Measurements from ENCODE around the gene FRMD1. TPM values are rescaled to one million over a fixed set of nuclear protein-coding genes. Genes with fewer than 3 reads are reported as not detected.

FRMD1 gene
- total RNA-seq, 1 donor, result under 0.01 TPM

- H3K4me1 ChIP-seq (ENCODE audit: insufficient read depth, low read length), result peaks cover 9% of the 10 kb centered on the region
- H3K9me3 ChIP-seq (ENCODE audit: low read depth, low read length), result no peaks in the 10 kb centered on the region
- DNase-seq (ENCODE audit: insufficient read length, low spot score, missing footprints), result no peak
- H2AFZ ChIP-seq (ENCODE audit: low read length), result no peak overlapping the region
- no peaks in the 10 kb centered on the region for H4K20me1 ChIP-seq (ENCODE audit: insufficient read depth, low read length)
- H3K36me3 ChIP-seq (ENCODE audit: insufficient read depth, low read length), result no peaks in the 10 kb centered on the region
- peaks cover 15% of the 10 kb centered on the region for H3K27me3 ChIP-seq (ENCODE audit: insufficient read depth, low read length)
- no peak overlapping the region for H3K4me3 ChIP-seq (ENCODE audit: insufficient read depth, low read length)
- no peak overlapping the region for H3K4me2 ChIP-seq (ENCODE audit: insufficient read depth, low read length)
- H3K79me2 ChIP-seq (ENCODE audit: insufficient read depth, low read length), result no peaks in the 10 kb centered on the region
- TF ChIP-seq CTCF (IDR thresholded peaks at IDR 0.05; ENCODE audit: extremely low read depth, low read depth, low read length), result no peak
- H3K27ac ChIP-seq (ENCODE audit: low read depth, low read length), result no peak overlapping the region
Measured at GRCh38 chr6:168004023-168004422, 75.0 kb downstream of the FRMD1 start.

Other genes with a start within 250 kb of the FRMD1 start
- gene KIF25, start 81.5 kb downstream of the FRMD1 start, total RNA-seq, result not detected in 2 replicates
- gene DACT2, start 240.6 kb upstream of the FRMD1 start, total RNA-seq, result not detected in 2 replicates

Data from osteoblast (primary cell).